Measurements from ENCODE around the gene INTU. TPM values are rescaled to one million over a fixed set of nuclear protein-coding genes. Genes with fewer than 3 reads are reported as not detected.

Gene INTU
- total and polyA plus RNA-seq, 9 of the 15 experiments (the other 6 are each of a cell fraction or from before 2014, with no cell fraction given): 1.5 to 8.9 (median 3.9) TPM

GRCh38 chr4:127623797-127624083 is 9.0 kb upstream of the INTU start:
- Histone ChIP-seq H3K4me2 (ENCODE audit: insufficient read depth, low read length) (no peak overlapping the region), H3K36me3 (ENCODE audit: control insufficient read depth, insufficient read depth, low read length) (no peaks in the 10 kb centered on the region), H3K9me1 (ENCODE audit: control insufficient read depth, insufficient read depth, low read length) (no peaks in the 10 kb centered on the region), H3K9me3 (replicated peaks; ENCODE audit: control insufficient read depth, insufficient read depth, low read depth, low read length) (no peaks in the 10 kb centered on the region), H3K27ac (ENCODE audit: extremely low read depth, low read depth, low read length) (no peak overlapping the region), H4K20me1 (replicated peaks; ENCODE audit: control insufficient read depth, insufficient read depth, low read length) (no peaks in the 10 kb centered on the region), H3K4me3 (no peak overlapping the region), H2AFZ (ENCODE audit: low read depth, low read length) (no peak overlapping the region), H3K9ac (ENCODE audit: insufficient read depth in 1 of 2, low read depth in 2 of 2, low read length in 2 of 2) (no peak overlapping the region), H3K79me2 (ENCODE audit: control insufficient read depth, insufficient read depth, low read length) (no peaks in the 10 kb centered on the region), H3K27me3 (ENCODE audit: control insufficient read depth in 2 of 2, insufficient read depth in 2 of 2, low read length in 2 of 2) (no peaks in the 10 kb centered on the region), H3K4me1 (replicated peaks in 1 of 2; ENCODE audit: control insufficient read depth in 2 of 2, insufficient read depth in 2 of 2, low read length in 2 of 2) (no peaks in the 10 kb centered on the region)
- CTCF ChIA-PET (ENCODE audit: low intra/inter-chr PET ratio): no interaction called here
- POLR2A ChIA-PET: interaction anchor here (0.6 to 1.5 kb wide), 3 partner anchors 9 to 433 kb away, joined by 3 to 7 read pairs (median 6); partner anchors contain the start of gene INTU
- in situ Hi-C loops (cut with MboI) (no loop called here), intact Hi-C loops (cut with micrococcal nuclease) (no loop called here)
- DNase-seq (ENCODE audit: extremely low read depth in 1 of 4, low spot score in 3 of 4): no peak
- 82% methylated on average over 7 of the region's 7 CpGs for WGBS (ENCODE audit: insufficient coverage, low coverage, missing lambda C conversion rate)
- TF ChIP-seq FOXJ2 (tag; IDR thresholded peaks at IDR 0.05): no peak
- TF ChIP-seq NCOR1 (IDR thresholded peaks at IDR 0.05): no peak
- no peak for TF ChIP-seq POLR2B (IDR thresholded peaks at IDR 0.05; ENCODE audit: low read depth, partially characterized antibody)
- no peak for TF ChIP-seq CBX8 (IDR thresholded peaks at IDR 0.05; ENCODE audit: borderline replicate concordance, extremely low read depth, low read depth, low read length, poor library complexity, severe bottlenecking)
- TF ChIP-seq ZBTB12 (CRISPR knock-in tag; IDR thresholded peaks at IDR 0.05): no peak
- no peak for TF ChIP-seq ZSCAN32 (CRISPR knock-in tag; IDR thresholded peaks at IDR 0.05)
- no peak for TF ChIP-seq RAD21 (CRISPR knock-in tag; conservative IDR thresholded peaks at IDR 0.05 in 1 of 2, IDR thresholded peaks at IDR 0.05 in 1 of 2)
- no peak for ATAC-seq
- no peak for FAIRE-seq
- BruUV-seq (replicated peaks): no TSS peak
